Neutrophil (primary cell): Measurements from ENCODE around the gene DMKN.

Experiments used
- H3K27ac ChIP-seq: fragments of 200-600 bp; sonication (generic); 2 replicates; pipeline ENCODE4 v1.5.1; 2016; ENCODE audit warnings: mild to moderate bottlenecking, moderate library complexity
- H3K27me3 ChIP-seq: fragments of 200-600 bp; sonication (generic); 2 replicates; pipeline ENCODE4 v1.6.0; 2016; ENCODE audit warnings: mild to moderate bottlenecking
- H3K36me3 ChIP-seq: fragments of 200-600 bp; sonication (generic); 2 replicates; pipeline ENCODE4 v1.5.1; 2017
- H3K4me1 ChIP-seq, 2 experiments: fragments of 200-600 bp in 1 of 2; sonication (generic) in 1 of 2; 1 replicate in 1 of 2; 2 replicates in 1 of 2; pipeline versions ENCODE4 v1.5.1 to v1.6.1; 2013 to 2016; ENCODE audit warnings: low read depth in 1 of 2, low read length in 1 of 2, mild to moderate bottlenecking in 1 of 2, moderate library complexity in 1 of 2; ENCODE audit not compliant: control insufficient read depth in 1 of 2, insufficient read depth in 1 of 2
- H3K4me3 ChIP-seq, 2 experiments: fragments of 200-600 bp in 1 of 2; sonication (generic) in 1 of 2; 1 replicate in 1 of 2; 2 replicates in 1 of 2; pipeline ENCODE4 v1.5.1; 2013 to 2016; ENCODE audit warnings: low read depth in 1 of 2, low read length in 1 of 2, mild to moderate bottlenecking in 1 of 2, moderate library complexity in 1 of 2
- H3K9me3 ChIP-seq: fragments of 200-600 bp; sonication (generic); 2 replicates; pipeline ENCODE4 v1.5.1; 2016
- CTCF ChIP-seq: fragments of 200-600 bp; sonication (generic); IDR thresholded peaks from 2 replicates; pipeline ENCODE4 v1.5.1; 2016; ENCODE audit warnings: antibody characterized with exemption

Gene DMKN

GRCh38 chr19:35506011-35506410, 7.4 kb downstream of the DMKN start:
- no peak for TF ChIP-seq CTCF
- Histone ChIP-seq H3K9me3 (no peaks in the 10 kb centered on the region), H3K36me3 (no peaks in the 10 kb centered on the region), H3K4me3 (no peak overlapping the region), H3K27me3 (peaks cover 67% of the 10 kb centered on the region), H3K27ac (no peak overlapping the region), H3K4me1 (peaks cover 0 to 5% of the 10 kb centered on the region in 2 experiments)

- no peak for TF ChIP-seq CTCF
- Histone ChIP-seq H3K36me3 (no peaks in the 10 kb centered on the region), H3K4me3 (no peak overlapping the region)
These were observed 10.7 kb downstream of the DMKN start for GRCh38 chr19:35502751-35503150.

GRCh38 chr19:35501684-35502083, 11.8 kb downstream of the DMKN start:
- H3K27me3 ChIP-seq: peaks cover 24% of the 10 kb centered on the region

More at GRCh38 chr19:35502751-35503150, 10.7 kb downstream of the DMKN start:
- Histone ChIP-seq H3K27ac (no peak overlapping the region), H3K9me3 (no peaks in the 10 kb centered on the region), H3K27me3 (peaks cover 35% of the 10 kb centered on the region), H3K4me1 (no peaks in the 10 kb centered on the region)

GRCh38 chr19:35500611-35501010, 12.8 kb downstream of the DMKN start:
- Histone ChIP-seq H3K9me3 (no peaks in the 10 kb centered on the region), H3K4me3 (no peak overlapping the region), H3K4me1 (no peaks in the 10 kb centered on the region), H3K36me3 (no peaks in the 10 kb centered on the region), H3K27ac (no peak overlapping the region), H3K27me3 (peaks cover 13% of the 10 kb centered on the region)
- TF ChIP-seq CTCF: no peak

More at GRCh38 chr19:35501684-35502083, 11.8 kb downstream of the DMKN start:
- Histone ChIP-seq H3K27ac (no peak overlapping the region), H3K36me3 (no peaks in the 10 kb centered on the region), H3K4me3 (no peak overlapping the region), H3K9me3 (no peaks in the 10 kb centered on the region), H3K4me1 (no peaks in the 10 kb centered on the region)
- no peak for TF ChIP-seq CTCF

- peaks cover 4% of the 10 kb centered on the region for H3K27me3 ChIP-seq
- no peaks in the 10 kb centered on the region for H3K9me3 ChIP-seq
- H3K4me1 ChIP-seq: peaks cover 0 to 5% of the 10 kb centered on the region in 2 experiments
- no peak for TF ChIP-seq CTCF
- no peaks in the 10 kb centered on the region for H3K36me3 ChIP-seq
- H3K27ac ChIP-seq: no peak overlapping the region
- no peak overlapping the region for H3K4me3 ChIP-seq
These were observed 14.4 kb downstream of the DMKN start for GRCh38 chr19:35498984-35499527.

- Histone ChIP-seq H3K4me3 (no peak overlapping the region), H3K4me1 (peaks cover 0 to 5% of the 10 kb centered on the region in 2 experiments), H3K9me3 (no peaks in the 10 kb centered on the region), H3K27me3 (no peaks in the 10 kb centered on the region), H3K27ac (no peak overlapping the region), H3K36me3 (no peaks in the 10 kb centered on the region)
- TF ChIP-seq CTCF: no peak
These were observed 15.2 kb downstream of the DMKN start for GRCh38 chr19:35498220-35498619.
